Neural progenitor cell (in vitro differentiated cells): ENCODE measurements around the gene STUB1.

Source experiments
- EZH2 ChIP-seq: fragments of 200-600 bp; sonication (generic); IDR thresholded peaks from 2 replicates; pipeline ENCODE4 v1.6.1; 2017; ENCODE audit warnings: antibody characterized with exemption, mild to moderate bottlenecking, moderate library complexity
- EZH2phosphoT487 ChIP-seq: fragments of 200-600 bp; sonication (generic); IDR thresholded peaks from 2 replicates; pipeline ENCODE4 v1.6.1; 2017; ENCODE audit warnings: antibody characterized with exemption
- TF ChIP-seq, protein P1 (sequence below): fragments of 200-600 bp; sonication (generic); IDR thresholded peaks from 2 replicates; pipeline ENCODE4 v1.5.1; 2017; ENCODE audit warnings: antibody characterized with exemption, mild to moderate bottlenecking

DNA sequence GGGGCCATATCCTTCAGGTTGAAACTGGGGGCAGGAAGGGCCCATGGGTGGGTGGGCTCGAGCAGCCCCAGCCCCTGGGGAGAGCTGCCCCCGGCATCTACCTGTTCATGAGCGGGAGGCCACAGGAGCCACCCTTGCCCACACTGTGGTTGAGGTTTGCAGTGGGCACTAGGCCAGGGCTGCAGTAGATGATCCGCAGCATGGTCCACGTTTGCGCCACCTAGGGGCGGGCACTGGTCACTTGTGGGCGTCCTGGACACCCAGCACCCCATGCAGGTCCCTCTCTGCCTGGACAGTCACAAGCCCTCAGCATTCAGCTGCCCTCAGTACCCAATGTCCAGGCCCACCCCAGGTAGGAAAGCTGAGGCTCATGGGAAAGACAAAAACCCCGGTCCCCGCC is 5.8 kb downstream of the STUB1 start:
- TF ChIP-seq, protein P1, sequence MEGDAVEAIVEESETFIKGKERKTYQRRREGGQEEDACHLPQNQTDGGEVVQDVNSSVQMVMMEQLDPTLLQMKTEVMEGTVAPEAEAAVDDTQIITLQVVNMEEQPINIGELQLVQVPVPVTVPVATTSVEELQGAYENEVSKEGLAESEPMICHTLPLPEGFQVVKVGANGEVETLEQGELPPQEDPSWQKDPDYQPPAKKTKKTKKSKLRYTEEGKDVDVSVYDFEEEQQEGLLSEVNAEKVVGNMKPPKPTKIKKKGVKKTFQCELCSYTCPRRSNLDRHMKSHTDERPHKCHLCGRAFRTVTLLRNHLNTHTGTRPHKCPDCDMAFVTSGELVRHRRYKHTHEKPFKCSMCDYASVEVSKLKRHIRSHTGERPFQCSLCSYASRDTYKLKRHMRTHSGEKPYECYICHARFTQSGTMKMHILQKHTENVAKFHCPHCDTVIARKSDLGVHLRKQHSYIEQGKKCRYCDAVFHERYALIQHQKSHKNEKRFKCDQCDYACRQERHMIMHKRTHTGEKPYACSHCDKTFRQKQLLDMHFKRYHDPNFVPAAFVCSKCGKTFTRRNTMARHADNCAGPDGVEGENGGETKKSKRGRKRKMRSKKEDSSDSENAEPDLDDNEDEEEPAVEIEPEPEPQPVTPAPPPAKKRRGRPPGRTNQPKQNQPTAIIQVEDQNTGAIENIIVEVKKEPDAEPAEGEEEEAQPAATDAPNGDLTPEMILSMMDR, result peak; percentile 59
- TF ChIP-seq EZH2phosphoT487 (no peak), EZH2 (no peak)
